HG03432 (cell line): ENCODE measurements around the gene FOXJ2.
"Not testable (repeated sequence)": the region's sequence is repeated elsewhere in the genome, so short reads cannot be mapped to it uniquely, and the experiment has no call there.

Source experiments
- ATAC-seq: cut with Tn5 transposase; IDR thresholded peaks from one replicate; pipeline ENCODE4 v1.9.1; 2021; ENCODE audit warnings: mild to moderate bottlenecking, moderate library complexity; ENCODE audit not compliant: unreplicated experiment

Gene FOXJ2

DNA sequence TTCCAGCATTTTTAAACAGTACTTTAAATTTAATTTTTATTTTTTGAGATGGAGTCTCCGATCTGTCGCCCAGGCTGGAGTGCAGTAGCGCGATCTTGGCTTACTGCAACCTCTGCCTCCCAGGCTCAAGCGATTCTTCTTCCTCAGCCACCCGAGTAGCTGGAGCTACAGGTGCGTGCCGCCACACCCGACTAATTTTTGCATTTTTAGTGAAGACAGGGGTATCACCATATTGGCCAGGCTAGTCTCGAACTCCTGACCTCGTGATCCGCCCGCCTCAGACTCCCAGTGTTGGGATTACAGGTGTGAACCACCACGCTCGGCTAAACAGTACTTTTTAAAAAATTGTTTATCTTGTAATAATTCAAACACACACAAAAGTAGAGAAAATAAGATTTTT, 4.2 kb upstream of the FOXJ2 start:
- ATAC-seq = no peak

DNA sequence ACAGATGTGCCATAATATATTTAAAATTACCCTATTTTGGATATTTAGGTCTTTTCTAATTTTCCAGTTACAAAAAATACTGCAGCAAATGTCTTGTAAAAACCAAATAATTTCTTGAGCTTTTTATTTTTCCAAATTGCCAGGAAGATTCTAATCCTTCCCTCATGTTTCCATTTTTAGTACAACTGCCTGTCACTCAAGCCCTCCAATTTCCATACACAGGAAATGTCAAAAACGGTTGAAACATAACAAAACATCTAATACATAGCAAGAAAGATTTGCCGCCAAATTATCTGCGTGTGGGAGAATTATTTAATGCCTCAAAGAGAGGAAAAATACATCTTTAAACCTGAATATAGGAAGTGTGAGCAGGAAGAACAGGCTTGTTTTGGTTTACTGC, 2.3 kb upstream of the FOXJ2 start:
- ATAC-seq = no peak

DNA sequence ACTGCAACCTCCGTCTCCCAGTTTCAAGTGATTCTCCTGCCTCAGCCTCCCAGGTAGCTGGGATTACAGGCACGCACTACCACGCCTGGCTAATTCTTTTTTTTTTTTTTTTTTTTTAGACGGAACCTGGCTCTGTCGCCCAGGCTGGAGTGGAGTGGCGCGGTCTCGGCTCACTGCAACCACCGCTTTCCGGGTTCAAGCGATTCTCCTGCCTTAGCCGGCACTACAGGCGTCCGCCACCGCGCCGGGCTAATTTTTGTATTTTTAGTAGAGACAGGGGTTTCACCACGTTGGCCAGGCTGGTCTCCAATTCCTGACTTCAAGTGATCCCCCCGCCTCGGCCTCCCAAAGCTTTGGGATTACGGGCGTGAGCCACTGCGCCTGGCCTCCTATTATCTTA, 1.5 kb upstream of the FOXJ2 start:
- not testable (repeated sequence) for ATAC-seq

DNA sequence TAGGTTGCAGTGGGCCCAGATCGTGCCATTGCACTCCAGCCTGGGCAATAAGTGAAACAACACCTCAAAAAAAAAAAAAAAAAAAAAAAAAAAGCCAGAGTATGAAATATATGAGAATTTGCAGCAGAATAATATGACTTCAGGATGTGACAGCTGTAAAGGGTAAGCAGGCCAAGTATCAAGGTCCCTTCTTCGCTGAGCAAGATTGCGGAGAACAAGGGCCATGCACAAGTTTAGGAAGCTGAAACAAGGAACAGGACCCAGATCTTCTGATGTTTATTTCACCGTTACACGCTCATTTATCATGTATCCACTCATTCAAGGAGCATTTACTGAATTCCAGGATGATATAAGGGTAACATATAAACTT, 659 bp upstream of the FOXJ2 start:
- no peak for ATAC-seq

DNA sequence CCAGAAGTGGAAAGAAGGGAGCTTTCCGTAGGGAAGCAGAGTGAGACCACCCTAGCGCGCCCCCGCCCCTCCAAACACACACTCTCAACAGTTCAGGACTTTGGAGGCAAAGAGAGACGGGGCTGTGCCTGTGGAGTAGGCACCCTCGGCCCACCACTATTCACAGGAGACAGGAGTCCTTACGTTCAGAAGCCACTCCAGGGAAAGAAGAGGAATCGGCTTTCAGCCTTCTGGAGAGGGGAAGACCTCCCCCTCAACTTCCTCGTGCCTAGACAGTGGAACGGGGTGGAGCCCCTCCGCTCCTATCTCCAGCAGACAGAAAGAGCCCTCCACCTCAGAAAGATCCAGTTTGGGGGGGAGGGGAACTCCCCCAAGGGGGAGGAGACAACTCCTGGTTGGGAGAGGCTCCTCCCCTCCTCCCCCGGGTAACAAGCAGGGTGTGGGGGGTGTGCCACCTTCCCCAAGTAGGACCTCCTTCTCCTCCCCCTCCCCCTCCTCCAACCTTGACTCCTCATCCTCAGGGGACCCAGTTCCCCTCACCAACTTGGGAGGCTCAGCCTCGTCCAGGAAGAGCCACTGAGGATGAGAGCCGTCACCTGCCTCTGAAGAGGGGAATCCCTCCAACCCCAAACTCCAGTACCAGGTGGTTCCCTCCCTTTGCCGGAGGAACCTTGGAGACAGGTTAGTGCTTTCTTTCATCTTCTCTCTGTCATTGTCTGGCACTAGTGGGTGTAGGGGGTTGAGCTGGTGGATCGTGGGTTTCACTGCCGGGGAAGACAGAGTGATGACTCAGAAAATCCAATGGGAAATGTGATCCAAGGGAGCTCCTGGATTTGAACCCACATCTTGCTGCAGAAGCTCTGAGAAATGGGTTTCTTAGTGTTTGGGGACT, 883 bp downstream of the FOXJ2 start:
- peak; percentile 25 for ATAC-seq

DNA sequence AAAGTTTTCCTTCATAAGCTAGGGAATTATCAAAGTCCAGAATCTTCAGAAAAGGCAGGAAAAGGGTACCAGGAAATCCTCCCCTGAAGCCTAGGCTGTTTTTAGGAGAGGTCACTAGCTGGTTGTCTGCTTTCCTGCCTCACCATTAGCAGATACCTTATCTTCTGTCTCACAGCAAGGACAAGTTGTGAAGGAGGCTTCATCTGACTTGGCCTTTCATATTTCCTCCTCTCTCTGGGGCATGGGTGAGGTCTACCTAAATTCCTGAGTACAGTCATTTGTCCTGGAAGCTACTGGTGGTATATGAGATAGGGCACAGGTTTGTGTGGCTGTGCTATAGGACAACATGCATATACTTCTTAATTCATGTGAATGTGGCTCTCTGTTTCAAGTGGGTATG, 2.3 kb downstream of the FOXJ2 start:
- ATAC-seq = no peak

DNA sequence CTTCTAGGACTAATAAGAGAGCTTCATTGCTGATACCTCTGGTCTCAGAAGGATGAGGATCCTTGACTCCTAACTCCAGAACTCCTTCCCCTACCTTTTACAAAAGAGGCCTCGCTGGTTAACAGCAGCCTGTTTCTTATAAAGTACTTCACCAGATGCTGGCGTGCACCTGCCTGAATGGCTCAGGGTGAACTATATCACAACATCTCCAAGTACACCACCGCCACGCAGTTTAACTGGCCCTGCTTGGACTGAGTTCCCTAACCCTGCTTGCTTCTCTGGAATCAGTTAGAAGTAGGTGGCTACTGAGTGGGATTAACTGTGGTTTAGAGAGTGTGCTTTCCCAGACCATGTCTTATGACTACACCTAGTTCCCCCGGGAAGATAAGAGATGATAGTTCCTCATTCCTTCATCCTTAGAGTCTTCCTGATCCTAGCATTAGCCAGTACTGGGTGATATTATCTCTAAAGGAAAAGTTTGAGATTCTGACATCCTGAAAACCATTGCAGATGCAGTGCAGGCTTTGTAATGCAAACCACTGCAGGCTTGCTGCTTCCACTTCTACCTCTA, 3.0 kb downstream of the FOXJ2 start:
- no peak for ATAC-seq

DNA sequence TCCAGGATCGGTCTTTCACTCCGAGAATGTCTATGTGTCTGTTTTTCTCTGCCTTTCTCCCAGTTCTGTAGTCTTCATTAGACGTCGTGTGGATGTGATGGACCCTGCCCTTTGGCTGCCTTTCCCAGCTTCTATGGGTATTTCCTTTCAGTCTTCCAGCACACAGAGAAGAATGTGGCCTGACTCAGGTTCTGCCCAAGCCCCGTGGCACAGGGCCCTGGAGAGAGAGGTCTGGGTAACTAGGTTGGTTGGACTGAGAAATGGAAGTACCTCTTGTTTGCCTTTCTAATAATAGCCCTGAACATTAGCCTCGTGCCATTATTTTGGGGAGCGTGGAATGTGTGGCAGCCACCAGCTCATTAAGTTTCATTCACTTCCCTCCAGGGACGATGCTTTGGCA, 3.8 kb downstream of the FOXJ2 start:
- no peak for ATAC-seq

DNA sequence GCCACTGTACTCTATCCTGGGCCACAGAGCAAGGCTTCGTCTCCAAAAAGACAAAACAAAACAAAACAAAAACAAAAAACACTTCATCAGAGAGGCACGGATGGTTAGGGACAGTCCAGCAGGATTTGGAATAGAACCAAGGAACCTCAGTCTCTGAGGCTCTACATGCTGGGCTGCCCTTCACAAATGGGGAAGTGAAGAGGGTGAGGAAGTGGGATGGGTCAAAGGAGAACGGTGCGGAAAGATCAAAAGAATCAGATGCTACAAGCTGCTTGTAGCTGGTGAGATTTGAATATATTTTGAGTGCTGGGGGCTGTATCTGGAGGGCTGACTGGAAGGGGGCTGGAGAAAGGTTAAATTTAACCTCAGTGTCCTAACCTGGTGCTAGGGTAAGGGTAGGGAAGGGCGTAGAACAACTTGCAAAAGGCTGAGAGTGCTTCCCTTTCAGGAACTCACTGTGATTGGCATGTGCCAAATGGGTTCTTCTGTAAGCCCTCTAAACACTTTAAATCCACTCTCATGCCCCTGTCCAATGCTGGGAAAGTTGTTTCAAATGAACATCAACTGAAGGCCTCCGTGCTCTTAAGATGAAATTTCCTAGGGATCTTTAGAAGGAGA, 4.6 kb downstream of the FOXJ2 start:
- ATAC-seq = no peak

DNA sequence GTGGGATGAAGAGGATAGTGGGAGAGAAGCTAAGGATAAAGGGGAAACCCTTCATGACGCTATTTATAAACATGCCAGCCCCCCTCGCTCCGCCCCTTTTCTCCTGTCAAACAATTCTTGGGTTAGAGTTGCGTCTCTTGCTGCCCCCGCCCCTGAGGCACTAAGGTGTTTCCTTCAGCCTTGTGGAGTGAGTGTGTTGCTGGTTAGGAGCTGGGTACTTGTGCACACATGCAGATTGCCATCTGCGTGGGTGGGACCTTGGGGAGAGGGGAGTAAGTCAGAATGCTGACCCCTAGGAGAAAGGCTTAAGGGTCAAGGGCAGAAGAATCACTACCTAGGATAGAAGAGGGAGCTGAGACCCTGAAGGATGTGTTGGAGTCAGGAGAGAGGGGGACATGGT, 5.4 kb downstream of the FOXJ2 start:
- no peak for ATAC-seq

DNA sequence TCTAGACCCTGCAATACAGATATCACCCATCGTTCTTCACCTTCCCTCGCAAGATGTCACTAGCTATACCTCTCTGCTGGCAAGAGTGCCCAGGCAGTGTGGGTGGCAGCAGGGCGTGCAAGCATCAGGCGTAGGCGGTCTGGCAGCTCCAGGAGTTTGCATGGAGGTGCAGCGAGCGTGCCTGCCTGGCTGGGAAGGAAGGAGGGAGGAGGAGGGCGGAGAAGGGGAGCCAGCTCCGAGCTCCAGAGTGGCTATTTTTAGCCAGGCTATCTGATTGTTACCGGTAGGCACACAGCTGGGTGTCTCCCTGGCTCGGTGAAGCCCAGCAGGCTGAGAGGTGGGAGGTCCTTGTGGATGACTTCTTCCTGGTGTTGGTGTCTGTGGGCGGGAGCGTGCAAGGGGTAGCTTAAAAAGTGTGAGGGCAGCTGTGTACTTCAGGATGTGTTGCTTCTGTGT, 6.2 kb downstream of the FOXJ2 start:
- ATAC-seq = no peak

DNA sequence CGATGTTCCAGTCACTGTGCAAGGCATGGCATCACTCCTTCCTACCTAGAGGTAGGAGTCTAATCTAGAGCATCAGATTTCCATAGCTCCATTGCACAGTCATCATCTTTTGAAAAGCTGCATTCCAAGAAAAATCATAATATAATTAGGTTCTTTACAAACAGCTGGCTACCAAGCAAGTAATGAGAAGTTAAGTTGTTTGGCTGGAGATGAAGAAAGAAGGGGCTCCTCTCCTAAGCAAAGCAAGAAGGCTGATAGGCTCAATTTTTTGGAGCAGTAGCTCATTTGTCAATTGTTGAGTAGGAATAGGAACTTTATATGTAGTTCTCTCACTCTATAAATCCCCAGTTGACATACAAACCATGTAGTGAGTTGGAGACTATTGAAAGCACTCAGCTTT, 8.3 kb downstream of the FOXJ2 start:
- ATAC-seq = no peak

DNA sequence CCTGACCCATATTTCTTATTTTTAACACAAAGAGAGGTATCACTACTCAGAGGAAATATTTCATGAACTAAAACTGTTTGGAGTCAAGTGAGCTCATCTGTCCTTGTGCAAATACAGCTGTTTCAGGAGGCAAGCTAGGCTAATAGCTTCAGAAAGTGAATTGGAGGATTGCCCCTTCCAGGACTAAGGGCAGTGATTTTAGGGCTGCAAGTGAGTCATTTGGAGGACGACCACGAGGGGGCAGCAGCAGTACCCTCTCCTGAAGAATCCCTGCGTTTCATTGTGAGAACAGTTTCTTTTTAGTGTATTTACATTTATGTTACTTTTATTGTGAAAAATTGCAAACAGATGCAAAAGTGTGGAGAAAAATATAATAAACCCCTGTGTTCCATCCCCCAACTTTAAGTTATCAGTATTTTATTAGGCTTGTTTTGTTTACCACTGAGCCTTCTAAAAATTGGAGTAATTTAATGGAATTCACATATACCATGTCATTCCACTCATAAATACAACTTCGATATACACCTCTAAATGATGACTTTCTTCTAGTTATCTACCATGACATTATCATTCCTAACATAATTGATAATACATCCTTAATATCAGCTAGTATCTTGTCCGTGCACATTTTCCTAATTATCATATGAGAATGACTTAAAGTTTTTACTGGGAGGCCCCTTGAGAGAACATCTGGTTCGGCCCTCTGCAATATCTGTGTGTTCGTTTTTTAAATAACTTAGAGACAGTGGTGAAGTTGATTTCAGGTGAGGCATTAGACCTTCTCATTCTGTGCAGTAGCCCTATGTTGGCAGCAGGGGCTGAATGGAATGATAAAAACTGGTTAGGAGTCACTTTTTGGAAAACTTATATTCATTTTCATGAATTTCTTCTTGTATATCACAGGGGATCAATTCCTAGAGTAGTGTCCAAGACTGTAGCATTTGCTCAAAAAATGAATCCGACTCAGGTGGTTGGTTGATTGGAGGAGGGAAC, 13.7 kb downstream of the FOXJ2 start:
- no peak for ATAC-seq

DNA sequence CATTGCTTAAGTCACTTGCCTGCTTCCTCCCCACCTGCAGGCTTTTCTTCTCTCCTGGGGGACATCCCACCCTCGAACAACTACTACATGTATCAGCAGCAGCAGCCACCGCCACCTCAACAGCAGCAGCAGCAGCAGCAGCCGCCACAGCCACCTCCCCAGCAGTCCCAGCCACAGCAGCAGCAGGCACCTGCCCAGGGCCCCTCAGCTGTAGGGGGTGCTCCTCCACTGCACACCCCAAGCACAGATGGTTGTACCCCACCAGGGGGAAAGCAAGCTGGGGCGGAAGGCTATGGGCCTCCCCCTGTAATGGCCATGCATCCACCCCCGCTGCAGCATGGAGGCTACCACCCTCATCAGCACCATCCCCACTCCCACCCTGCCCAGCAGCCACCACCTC, 15.3 kb downstream of the FOXJ2 start:
- ATAC-seq = no peak

DNA sequence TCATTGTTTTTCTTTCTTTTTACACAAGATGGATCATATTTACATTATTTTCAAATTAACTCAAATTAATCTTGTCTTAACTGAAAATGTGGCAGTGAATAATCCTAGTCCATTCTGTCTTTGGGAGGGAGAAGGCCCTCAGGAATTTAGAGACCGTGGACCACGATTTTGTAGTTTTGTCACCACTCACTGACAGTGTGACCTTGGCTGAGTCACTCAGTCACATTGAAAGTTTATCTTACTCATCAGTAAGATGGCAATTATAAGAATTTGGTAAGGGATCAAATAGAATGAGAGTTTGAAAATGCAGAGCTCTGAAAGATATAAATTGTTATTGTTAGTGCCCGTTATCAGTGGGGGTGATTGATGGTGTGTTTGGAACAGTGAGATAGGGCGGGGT, 16.4 kb downstream of the FOXJ2 start:
- no peak for ATAC-seq

DNA sequence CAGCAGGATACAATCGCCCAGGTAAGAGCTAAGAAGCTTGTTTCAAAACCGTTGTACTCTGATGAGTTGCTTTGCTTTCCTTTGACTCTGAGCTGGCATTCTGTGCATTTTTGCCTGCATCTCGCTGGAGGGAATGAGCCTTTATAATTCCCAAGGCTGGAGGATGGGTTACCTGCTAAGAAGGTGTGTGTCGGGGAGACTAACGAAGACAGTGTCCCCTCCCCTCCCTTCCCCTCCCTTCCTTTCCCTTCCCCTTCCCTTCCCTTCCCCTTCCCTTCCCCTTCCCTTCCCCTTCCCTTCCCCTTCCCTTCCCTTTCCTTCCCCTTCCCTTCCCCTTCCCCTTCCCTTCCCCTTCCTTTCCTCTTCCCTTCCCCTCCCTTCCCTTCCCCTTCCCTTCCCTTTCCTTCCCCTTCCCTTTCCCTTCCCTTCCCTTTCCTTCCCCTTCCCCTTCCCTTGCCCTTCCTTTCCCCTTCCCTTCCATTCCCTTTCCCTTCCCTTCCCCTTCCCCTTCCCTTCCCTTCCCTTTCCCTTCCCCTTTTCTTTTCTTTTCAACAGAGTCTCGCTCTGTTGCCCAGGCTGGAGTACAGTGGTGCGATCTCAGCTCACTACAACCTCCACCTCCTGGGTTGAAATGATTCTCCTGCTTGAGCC, 18.2 kb downstream of the FOXJ2 start:
- ATAC-seq = no peak

DNA sequence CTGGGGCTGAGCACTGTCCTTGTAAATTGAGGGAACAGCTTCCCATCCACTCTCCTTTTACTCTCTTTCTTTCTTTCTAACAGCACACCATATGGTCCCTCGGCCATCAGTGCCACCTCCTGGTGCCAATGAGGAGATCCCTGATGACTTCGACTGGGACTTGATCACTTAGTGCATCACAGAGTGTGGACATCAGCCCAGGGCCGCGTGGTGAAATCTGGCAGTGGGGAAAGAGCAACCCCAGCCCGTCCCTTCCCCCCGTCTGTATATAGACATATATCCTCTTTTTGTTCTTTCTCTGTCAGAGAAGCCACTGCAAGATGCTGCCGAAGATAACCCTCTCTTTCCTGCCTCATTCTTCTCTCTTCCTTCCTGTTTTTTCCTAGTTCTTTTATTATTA, 20.2 kb downstream of the FOXJ2 start:
- no peak for ATAC-seq

DNA sequence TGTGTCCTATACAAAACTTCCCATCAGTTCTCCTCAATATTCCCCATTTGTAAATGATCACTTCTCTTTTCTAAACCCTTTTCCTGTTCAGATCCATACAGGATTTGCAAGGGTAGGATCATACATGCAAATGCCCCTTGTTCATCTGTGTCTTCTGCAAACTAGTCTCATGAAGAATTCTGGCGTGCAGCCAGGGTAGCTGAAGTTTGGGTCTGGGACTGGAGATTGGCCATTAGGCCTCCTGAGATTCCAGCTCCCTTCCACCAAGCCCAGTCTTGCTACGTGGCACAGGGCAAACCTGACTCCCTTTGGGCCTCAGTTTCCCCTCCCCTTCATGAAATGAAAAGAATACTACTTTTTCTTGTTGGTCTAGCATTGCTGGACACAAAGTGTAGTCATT, 22.3 kb downstream of the FOXJ2 start:
- ATAC-seq = no peak

DNA sequence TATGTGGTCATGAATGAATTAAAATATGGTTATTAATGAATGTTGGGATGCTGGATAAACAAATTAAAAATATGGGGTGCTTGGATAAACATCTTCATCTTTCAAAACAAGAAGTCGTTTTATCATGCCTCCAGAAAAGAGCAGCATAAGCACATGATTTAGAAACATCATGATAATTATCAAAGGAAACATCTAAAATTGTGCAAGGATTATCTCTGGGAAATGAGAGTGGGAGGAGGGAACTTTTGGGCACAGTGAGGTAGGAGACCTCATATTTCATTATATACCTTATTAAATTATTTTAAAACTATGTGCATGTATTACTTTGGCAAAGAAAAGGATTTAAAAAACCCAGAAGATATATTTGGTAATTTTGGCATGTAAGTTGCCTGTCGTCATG, 24.8 kb downstream of the FOXJ2 start:
- no peak for ATAC-seq

DNA sequence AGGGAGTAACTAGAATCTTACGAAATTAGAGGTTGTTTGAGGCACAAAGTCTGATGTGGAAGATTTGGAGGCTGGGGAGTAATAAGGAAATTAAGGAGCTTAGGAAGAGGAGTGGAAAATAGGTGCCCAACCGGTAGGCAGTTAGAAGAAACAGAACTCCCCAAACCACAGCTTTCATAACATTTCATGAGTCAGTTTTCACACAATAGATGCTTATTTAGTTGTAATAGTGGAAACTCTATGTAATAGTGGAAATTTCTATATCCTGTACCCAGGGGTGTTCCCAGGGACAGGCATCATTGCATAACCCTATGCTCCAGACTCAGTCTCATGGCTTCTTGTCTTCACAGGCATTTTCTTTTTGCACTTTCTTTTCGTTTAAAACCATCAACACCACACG, 25.3 kb downstream of the FOXJ2 start:
- no peak for ATAC-seq

DNA sequence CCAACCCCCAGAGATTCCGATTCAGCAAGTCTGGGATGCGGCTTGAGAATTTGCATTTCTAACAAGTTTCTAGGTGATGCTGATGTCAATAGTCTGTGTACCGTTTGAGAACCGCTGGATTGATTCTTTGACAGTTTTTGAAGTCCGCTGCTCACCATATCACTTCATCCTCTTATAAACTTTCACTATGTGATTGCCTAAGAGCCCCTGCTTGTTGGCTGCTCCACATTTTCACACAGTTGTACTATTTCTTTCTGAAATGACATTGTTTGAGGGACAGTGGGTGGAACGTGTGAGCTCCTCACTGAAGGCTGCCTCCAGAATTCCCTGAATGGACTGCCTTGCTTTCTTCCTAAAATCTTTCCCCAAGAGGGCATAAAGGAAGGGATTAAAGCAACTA, 26.0 kb downstream of the FOXJ2 start:
- no peak for ATAC-seq
